T-helper 17 cell (primary cell): ENCODE results near the gene PUM1. TPM values are rescaled to one million over a fixed set of nuclear protein-coding genes. Genes with fewer than 3 reads are reported as not detected.
A peak's percentile ranks its signal among the peaks of the same experiment; 100 is the strongest.
"Not testable (repeated sequence)": the region's sequence is repeated elsewhere in the genome, so short reads cannot be mapped to it uniquely, and the experiment has no call there.

Experiments used
- ATAC-seq: fragments of 150-1000 bp; cut with Tn5 transposase; 2 replicates; pipeline ENCODE4 v1.10.0; 2021; ENCODE audit warnings: mild to moderate bottlenecking, moderate library complexity
- DNase-seq, 3 donors: peaks; one replicate each; pipeline versions ENCODE4 v3.0.0 to v3.0.0-alpha.2; 2020 to 2021
- H3K9me3 ChIP-seq: one replicate; pipeline ENCODE4 v1.7.0; 2013; ENCODE audit warnings: low read length, mild to moderate bottlenecking; ENCODE audit not compliant: control insufficient read depth, poor library complexity, severe bottlenecking
- H3K27ac Mint-ChIP-seq: one replicate; pipeline ENCODE4 v1.8.0; 2022; ENCODE audit warnings: mild to moderate bottlenecking, moderate library complexity, mixed read lengths
- H3K27me3 Mint-ChIP-seq: one replicate; pipeline ENCODE4 v1.8.0; 2022; ENCODE audit warnings: mixed read lengths
- H3K36me3 Mint-ChIP-seq: one replicate; pipeline ENCODE4 v1.8.0; 2022; ENCODE audit warnings: low read depth, mixed read lengths
- H3K4me1 Mint-ChIP-seq: one replicate; pipeline ENCODE4 v1.8.0; 2022; ENCODE audit warnings: mild to moderate bottlenecking, mixed read lengths
- H3K4me3 Mint-ChIP-seq: one replicate; pipeline ENCODE4 v1.8.0; 2022; ENCODE audit warnings: mild to moderate bottlenecking, moderate library complexity, mixed read lengths
- total RNA-seq, 4 donors: library from RNA in 2 of 4; stranded (reverse) in 2 of 4; gene quantifications; one replicate each; pipeline ENCODE4 v1.2.3 and lab custom pipeline; 2022 to 2026

The PUM1 gene
- total RNA-seq, 2 donors from 2014 or later: 186 to 202 TPM

DNA sequence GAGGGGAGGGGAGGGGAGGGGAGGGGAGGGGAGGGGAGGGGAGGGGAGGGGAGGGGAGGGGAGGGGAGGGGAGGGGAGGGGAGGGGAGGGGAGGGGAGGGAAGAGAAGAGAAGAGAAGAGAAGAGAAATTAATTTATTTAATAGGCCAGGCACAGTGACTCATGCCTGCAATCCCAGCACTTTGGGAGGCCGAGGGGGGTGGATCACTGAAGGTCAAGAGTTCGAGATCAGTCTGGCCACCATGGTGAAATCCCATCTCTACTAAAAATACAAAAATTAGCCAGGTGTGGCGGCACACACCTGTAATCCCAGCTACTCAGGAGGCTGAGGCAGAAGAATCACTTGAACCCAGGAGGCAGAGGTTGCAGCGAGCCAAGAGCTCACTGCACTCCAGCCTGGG, 93.2 kb downstream of the PUM1 start:
- H3K4me1 Mint-ChIP-seq: peaks cover 20% of the 10 kb centered on the region
- H3K9me3 ChIP-seq, ATAC-seq, H3K27ac Mint-ChIP-seq, H3K27me3 Mint-ChIP-seq, H3K4me3 Mint-ChIP-seq, DNase-seq, H3K36me3 Mint-ChIP-seq: not testable (repeated sequence)

DNA sequence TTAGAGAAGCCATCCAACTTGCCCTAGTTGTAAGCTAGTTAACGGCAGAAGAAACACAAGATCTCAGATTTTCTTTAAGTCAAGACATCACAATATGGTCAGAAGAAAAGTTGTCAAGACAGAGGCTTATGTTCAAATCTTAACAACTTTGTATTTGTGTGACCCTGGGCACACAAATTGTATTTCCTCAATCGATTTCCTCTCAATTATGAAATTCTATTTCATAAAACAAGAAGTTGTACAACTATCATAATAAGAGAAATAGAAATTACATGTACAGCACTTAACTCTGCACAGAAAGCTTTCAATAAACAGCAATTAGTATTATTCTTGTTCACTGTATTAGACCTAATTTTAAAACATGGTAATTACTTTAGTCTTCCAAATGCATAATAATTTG, 94.0 kb downstream of the PUM1 start:
- ATAC-seq (no peak), DNase-seq (no peak)
- H3K4me3 Mint-ChIP-seq: no peak overlapping the region
- H3K36me3 Mint-ChIP-seq: no peaks in the 10 kb centered on the region
- peaks cover 19% of the 10 kb centered on the region for H3K4me1 Mint-ChIP-seq
- no peak overlapping the region for H3K27ac Mint-ChIP-seq
- H3K9me3 ChIP-seq: no peaks in the 10 kb centered on the region
- no peaks in the 10 kb centered on the region for H3K27me3 Mint-ChIP-seq

DNA sequence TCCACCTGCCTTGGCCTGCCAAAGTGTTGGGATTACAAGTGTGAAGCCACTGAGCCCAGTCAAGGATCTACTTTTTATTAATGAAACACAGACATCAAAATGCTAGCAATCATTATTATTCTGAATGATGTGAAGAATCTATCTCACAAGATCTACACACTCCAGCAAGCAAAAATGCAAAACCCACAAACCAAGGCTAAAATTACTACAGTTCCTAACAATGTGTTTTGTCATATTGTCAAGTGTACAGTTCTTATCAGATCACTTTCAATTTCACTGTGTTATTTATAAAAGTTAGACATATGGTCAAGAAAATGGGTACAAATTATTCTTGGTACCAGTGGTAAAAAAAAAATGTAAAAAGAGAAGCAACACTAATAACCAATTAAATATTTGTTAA, 95.6 kb downstream of the PUM1 start:
- ATAC-seq (no peak), DNase-seq (no peak)
- H3K27ac Mint-ChIP-seq: no peak overlapping the region
- H3K4me3 Mint-ChIP-seq: no peak overlapping the region
- H3K9me3 ChIP-seq: no peaks in the 10 kb centered on the region
- H3K36me3 Mint-ChIP-seq: no peaks in the 10 kb centered on the region
- H3K27me3 Mint-ChIP-seq: no peaks in the 10 kb centered on the region
- peaks cover 17% of the 10 kb centered on the region for H3K4me1 Mint-ChIP-seq

- peaks cover 2% of the 10 kb centered on the region for H3K36me3 Mint-ChIP-seq
- ATAC-seq (no peak), DNase-seq (no peak)
- H3K27me3 Mint-ChIP-seq: no peaks in the 10 kb centered on the region
- H3K4me1 Mint-ChIP-seq: peaks cover 18% of the 10 kb centered on the region
- no peak overlapping the region for H3K4me3 Mint-ChIP-seq
- H3K27ac Mint-ChIP-seq: peak overlapping the region; percentile 43
- H3K9me3 ChIP-seq: no peaks in the 10 kb centered on the region
Measured at GRCh38 chr1:30968220-30968971, 97.1 kb downstream of the PUM1 start.

- H3K27me3 Mint-ChIP-seq: no peaks in the 10 kb centered on the region
- H3K27ac Mint-ChIP-seq: no peak overlapping the region
- no peak for DNase-seq
- peaks cover 21% of the 10 kb centered on the region for H3K4me1 Mint-ChIP-seq
- no peak for ATAC-seq
- no peaks in the 10 kb centered on the region for H3K9me3 ChIP-seq
- peaks cover 2% of the 10 kb centered on the region for H3K36me3 Mint-ChIP-seq
- H3K4me3 Mint-ChIP-seq: no peak overlapping the region
Measured at GRCh38 chr1:30966690-30967369, 98.7 kb downstream of the PUM1 start.

DNA sequence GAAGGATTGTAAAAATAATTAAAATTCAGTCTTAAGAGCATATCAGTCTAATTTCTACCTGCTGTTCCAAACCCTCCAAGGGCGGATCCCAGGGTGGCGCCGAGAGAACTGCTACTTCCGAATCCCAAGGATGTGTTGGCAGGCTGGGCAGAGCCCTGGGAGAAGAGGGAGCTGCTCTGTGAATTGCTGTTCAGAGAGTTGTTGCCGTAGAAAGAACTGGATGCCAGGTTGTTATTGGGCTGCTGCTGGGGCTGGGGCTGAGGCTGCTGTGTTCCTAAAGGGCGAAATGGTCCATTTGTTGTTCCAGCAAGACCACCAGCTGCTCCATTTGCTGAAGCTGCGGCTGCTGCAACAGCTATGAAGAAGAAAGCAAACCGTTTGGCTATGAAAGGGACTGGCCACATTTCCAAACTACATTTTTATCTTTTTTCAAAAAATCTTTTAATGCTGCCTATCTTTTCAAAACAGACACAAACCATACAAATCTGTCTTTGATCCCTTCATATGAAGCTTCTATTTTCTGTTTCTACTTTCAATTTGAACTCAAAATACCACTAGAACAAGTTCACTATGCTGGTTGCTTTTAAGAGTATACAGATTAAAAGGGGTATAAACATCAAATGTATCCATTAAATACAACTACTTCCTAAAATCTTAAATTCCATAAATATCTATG, 99.5 kb downstream of the PUM1 start:
- no peak for ATAC-seq
- H3K4me3 Mint-ChIP-seq: no peak overlapping the region
- no peaks in the 10 kb centered on the region for H3K9me3 ChIP-seq

GRCh38 chr1:30964706-30965105, 100.8 kb downstream of the PUM1 start:
- no peak for DNase-seq
- H3K27ac Mint-ChIP-seq: no peak overlapping the region
- no peaks in the 10 kb centered on the region for H3K9me3 ChIP-seq
- H3K27me3 Mint-ChIP-seq: no peaks in the 10 kb centered on the region
- peaks cover 2% of the 10 kb centered on the region for H3K36me3 Mint-ChIP-seq
- peaks cover 22% of the 10 kb centered on the region for H3K4me1 Mint-ChIP-seq
- no peak overlapping the region for H3K4me3 Mint-ChIP-seq
- ATAC-seq: no peak

More for the DNA sequence above, 99.5 kb downstream of the PUM1 start:
- no peak for DNase-seq
- H3K27ac Mint-ChIP-seq: peak overlapping the region; percentile 65
- H3K27me3 Mint-ChIP-seq: no peaks in the 10 kb centered on the region
- peaks cover 19% of the 10 kb centered on the region for H3K4me1 Mint-ChIP-seq
- peaks cover 2% of the 10 kb centered on the region for H3K36me3 Mint-ChIP-seq

DNA sequence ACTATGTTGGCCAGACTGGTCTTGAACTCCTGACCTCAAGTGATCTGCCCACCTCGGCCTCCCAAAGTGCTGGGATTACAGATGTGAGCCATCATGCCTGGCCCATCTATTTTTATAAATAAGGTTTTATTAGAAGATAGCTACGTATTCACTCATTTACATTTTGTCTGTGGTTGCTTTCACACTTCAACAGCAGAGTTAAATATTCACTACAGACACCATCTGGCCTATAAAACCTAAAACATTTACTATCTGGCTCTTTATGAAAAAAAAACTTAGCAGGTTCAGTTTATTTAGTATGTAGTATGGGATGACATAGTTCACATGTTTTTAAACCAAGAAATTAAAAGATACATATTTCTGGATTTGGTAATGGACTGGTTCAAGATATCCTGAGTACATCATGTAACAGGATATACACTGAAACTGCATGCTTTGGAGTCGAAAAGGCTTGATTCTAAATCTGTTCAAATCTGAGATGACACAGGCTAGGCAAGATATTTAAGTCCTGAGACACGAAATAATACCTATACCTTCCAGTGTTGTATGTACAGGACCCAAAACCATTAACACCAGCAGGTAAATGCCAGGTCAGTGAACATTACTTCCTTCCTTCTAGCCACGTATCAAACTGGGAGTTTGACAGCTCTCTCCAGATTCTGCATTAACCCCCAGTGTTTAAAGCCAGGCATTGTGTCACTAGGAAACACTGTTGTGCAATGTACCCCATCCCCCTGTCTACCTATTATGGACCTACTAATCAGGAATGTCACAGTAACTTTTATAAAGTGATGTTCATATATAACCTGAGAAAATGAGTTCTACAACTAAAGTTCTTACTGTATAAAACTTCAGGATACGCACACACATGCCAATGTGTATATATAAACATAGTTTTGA, 102.7 kb downstream of the PUM1 start:
- ATAC-seq: no peak
- Mint-ChIP-seq H3K4me3 (no peak overlapping the region), H3K27ac (no peak overlapping the region), H3K36me3 (peaks cover 6% of the 10 kb centered on the region), H3K4me1 (peaks cover 24% of the 10 kb centered on the region), H3K27me3 (no peaks in the 10 kb centered on the region)
- H3K9me3 ChIP-seq: no peaks in the 10 kb centered on the region
- no peak for DNase-seq

DNA sequence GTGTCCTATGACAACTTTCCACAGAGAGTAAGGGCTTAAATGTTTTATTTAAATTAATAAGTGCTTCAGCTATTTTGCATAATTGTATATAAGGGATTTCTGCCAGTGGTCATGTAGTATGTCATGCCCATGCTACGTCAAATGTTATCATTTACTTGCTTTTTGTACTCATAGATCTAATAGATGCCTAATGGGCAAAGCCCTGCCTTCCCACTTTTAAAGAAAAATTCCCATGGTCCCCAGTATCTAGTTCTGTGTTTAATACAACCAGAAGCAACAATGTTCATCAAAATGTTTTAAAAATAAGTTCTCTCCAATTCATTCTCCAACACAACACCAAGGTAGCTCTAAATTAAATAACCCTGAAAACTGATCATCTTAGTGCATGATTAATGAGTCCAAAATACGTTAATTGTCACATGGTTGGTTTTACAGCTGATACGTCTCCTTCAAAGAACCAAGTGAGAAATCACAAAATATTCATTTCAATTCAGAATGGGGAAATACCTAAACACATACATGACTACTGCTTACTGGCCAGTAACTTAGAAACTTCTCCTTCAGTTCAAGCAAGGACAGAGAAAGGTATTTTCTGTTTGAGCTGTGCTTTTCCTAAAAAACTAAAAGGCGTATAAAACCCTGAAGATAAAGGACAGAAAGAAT, 107.8 kb downstream of the PUM1 start:
- Mint-ChIP-seq H3K4me1 (peaks cover 25% of the 10 kb centered on the region), H3K4me3 (no peak overlapping the region), H3K27ac (peak overlapping the region; percentile 74), H3K27me3 (no peaks in the 10 kb centered on the region), H3K36me3 (peaks cover 6% of the 10 kb centered on the region)
- ATAC-seq (no peak), DNase-seq (no peak)
- no peaks in the 10 kb centered on the region for H3K9me3 ChIP-seq

DNA sequence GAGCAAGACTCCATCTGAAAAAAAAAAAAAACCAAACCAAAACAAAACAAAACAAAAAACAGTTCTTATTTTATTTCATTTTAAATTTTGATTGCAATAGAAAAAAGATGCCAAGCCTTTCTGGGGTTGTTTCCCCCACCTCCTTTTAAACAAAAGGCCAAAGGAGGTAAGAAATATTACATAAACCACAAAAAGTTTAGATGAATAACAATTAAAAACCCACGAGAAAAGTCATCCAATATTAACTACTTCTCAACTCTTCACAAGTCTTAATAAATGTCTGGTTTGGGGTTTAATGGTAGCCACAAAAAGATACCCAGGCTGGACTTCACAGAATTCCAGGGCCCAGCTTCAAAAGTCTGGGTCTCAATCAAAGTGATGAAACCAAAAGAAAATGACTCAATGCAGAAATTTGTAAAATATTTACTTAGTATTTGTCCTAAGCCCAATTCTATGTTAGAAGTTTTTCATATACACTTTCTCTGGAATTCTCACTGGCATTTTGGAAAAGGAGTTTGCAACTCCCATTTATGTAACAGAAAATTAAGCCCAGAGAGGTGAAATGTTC, 110.0 kb downstream of the PUM1 start:
- DNase-seq: no peak
- Mint-ChIP-seq H3K36me3 (peaks cover 9% of the 10 kb centered on the region), H3K4me3 (no peak overlapping the region), H3K4me1 (peaks cover 28% of the 10 kb centered on the region), H3K27me3 (no peaks in the 10 kb centered on the region), H3K27ac (no peak overlapping the region)
- H3K9me3 ChIP-seq: no peaks in the 10 kb centered on the region
- no peak for ATAC-seq

DNA sequence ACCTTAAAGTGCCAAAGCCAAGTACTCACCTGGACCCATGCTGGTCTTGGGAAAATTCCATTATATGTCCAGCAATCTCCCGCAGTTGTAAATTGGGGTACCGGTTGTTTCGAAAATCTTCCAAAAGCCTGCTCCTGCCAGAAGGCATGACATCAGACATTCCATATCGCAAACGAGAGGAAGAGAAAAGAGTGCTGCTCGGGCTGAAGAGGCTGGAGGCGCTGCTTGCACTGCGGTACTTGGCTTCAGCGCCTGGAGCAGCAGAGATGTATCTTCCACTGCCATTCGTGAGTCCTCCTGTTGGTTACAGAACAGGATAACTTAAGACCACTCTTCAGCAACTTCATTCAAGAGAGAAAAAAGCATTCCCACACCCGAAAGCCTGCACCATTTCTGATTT, 111.8 kb downstream of the PUM1 start:
- Mint-ChIP-seq H3K4me3 (no peak overlapping the region), H3K27ac (no peak overlapping the region), H3K4me1 (peaks cover 22% of the 10 kb centered on the region), H3K27me3 (no peaks in the 10 kb centered on the region), H3K36me3 (peaks cover 8% of the 10 kb centered on the region)
- DNase-seq (no peak), ATAC-seq (no peak)
- H3K9me3 ChIP-seq: no peaks in the 10 kb centered on the region

GRCh38 chr1:30952098-30952497, 113.4 kb downstream of the PUM1 start:
- no peak overlapping the region for H3K27ac Mint-ChIP-seq
- ATAC-seq: no peak

More at GRCh38 chr1:30952098-30952497, 113.4 kb downstream of the PUM1 start:
- H3K36me3 Mint-ChIP-seq: peaks cover 7% of the 10 kb centered on the region
- H3K4me1 Mint-ChIP-seq: peaks cover 18% of the 10 kb centered on the region
- no peaks in the 10 kb centered on the region for H3K27me3 Mint-ChIP-seq
- no peak for DNase-seq
- no peaks in the 10 kb centered on the region for H3K9me3 ChIP-seq
- H3K4me3 Mint-ChIP-seq: no peak overlapping the region
